Measurements from ENCODE around the gene GUF1.

DNA sequence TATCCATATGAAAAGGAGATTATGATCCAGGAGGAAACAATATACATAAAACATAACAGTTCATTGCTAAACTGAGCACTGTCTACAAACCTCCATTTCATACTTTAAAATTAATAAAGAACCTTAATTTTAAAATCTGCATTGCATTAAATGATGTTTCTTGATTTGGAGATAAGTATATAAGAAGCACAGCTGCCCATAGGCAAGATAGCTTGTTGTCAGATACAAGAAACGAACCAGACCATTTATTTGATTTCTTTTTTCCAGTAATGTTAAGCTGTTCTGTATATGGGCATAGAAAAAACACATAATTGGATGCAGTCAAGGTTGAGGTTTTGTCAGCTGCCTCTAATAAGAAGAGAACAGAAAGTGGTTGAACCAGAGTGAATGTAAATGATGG lies 6.4 kb downstream of the GUF1 start:
- TF ChIP-seq, protein P1, sequence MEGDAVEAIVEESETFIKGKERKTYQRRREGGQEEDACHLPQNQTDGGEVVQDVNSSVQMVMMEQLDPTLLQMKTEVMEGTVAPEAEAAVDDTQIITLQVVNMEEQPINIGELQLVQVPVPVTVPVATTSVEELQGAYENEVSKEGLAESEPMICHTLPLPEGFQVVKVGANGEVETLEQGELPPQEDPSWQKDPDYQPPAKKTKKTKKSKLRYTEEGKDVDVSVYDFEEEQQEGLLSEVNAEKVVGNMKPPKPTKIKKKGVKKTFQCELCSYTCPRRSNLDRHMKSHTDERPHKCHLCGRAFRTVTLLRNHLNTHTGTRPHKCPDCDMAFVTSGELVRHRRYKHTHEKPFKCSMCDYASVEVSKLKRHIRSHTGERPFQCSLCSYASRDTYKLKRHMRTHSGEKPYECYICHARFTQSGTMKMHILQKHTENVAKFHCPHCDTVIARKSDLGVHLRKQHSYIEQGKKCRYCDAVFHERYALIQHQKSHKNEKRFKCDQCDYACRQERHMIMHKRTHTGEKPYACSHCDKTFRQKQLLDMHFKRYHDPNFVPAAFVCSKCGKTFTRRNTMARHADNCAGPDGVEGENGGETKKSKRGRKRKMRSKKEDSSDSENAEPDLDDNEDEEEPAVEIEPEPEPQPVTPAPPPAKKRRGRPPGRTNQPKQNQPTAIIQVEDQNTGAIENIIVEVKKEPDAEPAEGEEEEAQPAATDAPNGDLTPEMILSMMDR (IDR thresholded peaks at IDR 0.05): no peak
- TF ChIP-seq POLR2AphosphoS5 (IDR thresholded peaks at IDR 0.05) (no peak), POLR2A (IDR thresholded peaks at IDR 0.05; ENCODE audit: low read depth) (no peak)

Measured in esophagus muscularis mucosa (tissue), 3 donors.